ENCODE data around the gene SDF2L1. TPM values are rescaled to one million over a fixed set of nuclear protein-coding genes. Genes with fewer than 3 reads are reported as not detected.
"Not testable (repeated sequence)": the region's sequence is repeated elsewhere in the genome, so short reads cannot be mapped to it uniquely, and the experiment has no call there.

The SDF2L1 gene
- polyA plus RNA-seq, 5 donors = 11.5 to 32.0 (median 13.2) TPM

GRCh38 chr22:21659864-21660525, 17.9 kb downstream of the SDF2L1 start:
- DNase-seq = no peak

- DNase-seq = no peak
Observed at GRCh38 chr22:21660904-21661303, 18.8 kb downstream of the SDF2L1 start.

GRCh38 chr22:21661991-21662390, 19.9 kb downstream of the SDF2L1 start:
- DNase-seq = no peak

- no peak for DNase-seq
Observed at GRCh38 chr22:21663738-21664137, 21.6 kb downstream of the SDF2L1 start.

- no peak for DNase-seq
Observed at GRCh38 chr22:21665047-21665851, 23.1 kb downstream of the SDF2L1 start.

GRCh38 chr22:21666786-21667185, 24.7 kb downstream of the SDF2L1 start:
- DNase-seq = no peak

- DNase-seq = no peak
Observed at GRCh38 chr22:21669026-21669425, 26.9 kb downstream of the SDF2L1 start.

- no peak for DNase-seq
Observed at GRCh38 chr22:21672107-21672629, 30.1 kb downstream of the SDF2L1 start.

- DNase-seq = no peak
Observed at GRCh38 chr22:21673534-21674321, 31.6 kb downstream of the SDF2L1 start.

- DNase-seq = no peak
Observed at GRCh38 chr22:21674638-21675245, 32.6 kb downstream of the SDF2L1 start.

GRCh38 chr22:21677606-21678443, 35.7 kb downstream of the SDF2L1 start:
- DNase-seq = no peak

GRCh38 chr22:21678842-21679241, 36.7 kb downstream of the SDF2L1 start:
- DNase-seq = not testable (repeated sequence)

GRCh38 chr22:21679383-21679782, 37.3 kb downstream of the SDF2L1 start:
- DNase-seq = no peak

- no peak for DNase-seq
Observed at GRCh38 chr22:21680830-21681565, 38.9 kb downstream of the SDF2L1 start.

- no peak for DNase-seq
Observed at GRCh38 chr22:21681566-21682370, 39.7 kb downstream of the SDF2L1 start.

- no peak for DNase-seq
Observed at GRCh38 chr22:21682385-21683175, 40.5 kb downstream of the SDF2L1 start.

GRCh38 chr22:21683401-21683811, 41.3 kb downstream of the SDF2L1 start:
- DNase-seq = no peak

GRCh38 chr22:21684492-21685163, 42.5 kb downstream of the SDF2L1 start:
- no peak for DNase-seq
